Lower leg skin (tissue), 3 donors: ENCODE data around the gene FNIP1.

ENCODE experiments used
- POLR2A ChIP-seq, 2 donors: fragments of 450-650 bp; IDR thresholded peaks; one replicate each; pipeline ENCODE4 v1.6.1; 2016 to 2017; ENCODE audit warnings: antibody characterized with exemption in 2 of 2, mild to moderate bottlenecking in 1 of 2, moderate library complexity in 1 of 2
- TF ChIP-seq, protein P1 (sequence below), 3 donors: fragments of 450-650 bp; IDR thresholded peaks; one replicate each; pipeline ENCODE4 v1.5.1; 2016; ENCODE audit warnings: antibody characterized with exemption in 3 of 3, mild to moderate bottlenecking in 3 of 3, moderate library complexity in 2 of 3

DNA sequence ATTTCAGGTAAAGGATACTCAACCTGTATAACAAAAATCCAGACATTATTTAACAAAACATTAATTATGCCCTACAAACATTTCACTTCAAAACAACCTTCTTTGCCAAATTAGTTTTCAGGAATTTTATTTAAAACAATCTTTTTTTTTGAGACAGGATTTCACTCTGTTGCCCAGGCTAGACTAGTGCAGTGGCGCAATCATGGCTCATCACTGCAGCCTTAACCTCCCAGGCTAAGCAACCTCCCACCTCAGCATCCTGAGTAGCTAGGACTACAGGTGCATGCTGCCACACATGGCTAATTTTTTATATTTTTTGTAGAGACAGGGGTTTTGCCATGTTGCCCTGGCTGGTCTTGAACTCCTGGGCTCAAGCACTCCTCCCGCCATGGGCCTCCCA lies 3.9 kb downstream of the FNIP1 start:
- TF ChIP-seq, protein P1, sequence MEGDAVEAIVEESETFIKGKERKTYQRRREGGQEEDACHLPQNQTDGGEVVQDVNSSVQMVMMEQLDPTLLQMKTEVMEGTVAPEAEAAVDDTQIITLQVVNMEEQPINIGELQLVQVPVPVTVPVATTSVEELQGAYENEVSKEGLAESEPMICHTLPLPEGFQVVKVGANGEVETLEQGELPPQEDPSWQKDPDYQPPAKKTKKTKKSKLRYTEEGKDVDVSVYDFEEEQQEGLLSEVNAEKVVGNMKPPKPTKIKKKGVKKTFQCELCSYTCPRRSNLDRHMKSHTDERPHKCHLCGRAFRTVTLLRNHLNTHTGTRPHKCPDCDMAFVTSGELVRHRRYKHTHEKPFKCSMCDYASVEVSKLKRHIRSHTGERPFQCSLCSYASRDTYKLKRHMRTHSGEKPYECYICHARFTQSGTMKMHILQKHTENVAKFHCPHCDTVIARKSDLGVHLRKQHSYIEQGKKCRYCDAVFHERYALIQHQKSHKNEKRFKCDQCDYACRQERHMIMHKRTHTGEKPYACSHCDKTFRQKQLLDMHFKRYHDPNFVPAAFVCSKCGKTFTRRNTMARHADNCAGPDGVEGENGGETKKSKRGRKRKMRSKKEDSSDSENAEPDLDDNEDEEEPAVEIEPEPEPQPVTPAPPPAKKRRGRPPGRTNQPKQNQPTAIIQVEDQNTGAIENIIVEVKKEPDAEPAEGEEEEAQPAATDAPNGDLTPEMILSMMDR (IDR thresholded peaks at IDR 0.05), result no peak
- no peak for TF ChIP-seq POLR2A (IDR thresholded peaks at IDR 0.05)
